NCI-H226 (cell line): ENCODE measurements around the gene FNIP2.
"Not testable (repeated sequence)": the region's sequence is repeated elsewhere in the genome, so short reads cannot be mapped to it uniquely, and the experiment has no call there.

Experiments
- DNase-seq: peaks from one replicate; pipeline ENCODE4 v3.0.0-alpha.2; 2015

FNIP2 gene

GRCh38 chr4:158793430-158793829 lies 24.6 kb downstream of the FNIP2 start:
- not testable (repeated sequence) for DNase-seq

- no peak for DNase-seq
Measured at GRCh38 chr4:158796370-158797140, 27.7 kb downstream of the FNIP2 start.

- no peak for DNase-seq
Measured at GRCh38 chr4:158798062-158798461, 29.2 kb downstream of the FNIP2 start.

- no peak for DNase-seq
Measured at GRCh38 chr4:158799013-158799770, 30.4 kb downstream of the FNIP2 start.

GRCh38 chr4:158799856-158800255 lies 31.0 kb downstream of the FNIP2 start:
- DNase-seq: no peak

- DNase-seq: no peak
Measured at GRCh38 chr4:158801066-158801465, 32.2 kb downstream of the FNIP2 start.

GRCh38 chr4:158801677-158802076 lies 32.9 kb downstream of the FNIP2 start:
- no peak for DNase-seq

GRCh38 chr4:158802914-158803313 lies 34.1 kb downstream of the FNIP2 start:
- DNase-seq: no peak

- DNase-seq: no peak
Measured at GRCh38 chr4:158805635-158806471, 37.0 kb downstream of the FNIP2 start.

GRCh38 chr4:158807691-158808090 lies 38.9 kb downstream of the FNIP2 start:
- DNase-seq: no peak

GRCh38 chr4:158808399-158808798 lies 39.6 kb downstream of the FNIP2 start:
- no peak for DNase-seq

GRCh38 chr4:158809208-158809607 lies 40.4 kb downstream of the FNIP2 start:
- DNase-seq: not testable (repeated sequence)

GRCh38 chr4:158809611-158810486 lies 41.0 kb downstream of the FNIP2 start:
- DNase-seq: peak; percentile 45

- DNase-seq: peak; percentile 87
Measured at GRCh38 chr4:158810487-158811215, 41.8 kb downstream of the FNIP2 start.

GRCh38 chr4:158811216-158811540 lies 42.4 kb downstream of the FNIP2 start:
- DNase-seq: no peak

- DNase-seq: peak; percentile 13
Measured at GRCh38 chr4:158811704-158812103, 42.9 kb downstream of the FNIP2 start.

- DNase-seq: no peak
Measured at GRCh38 chr4:158812133-158812532, 43.3 kb downstream of the FNIP2 start.

GRCh38 chr4:158812543-158812942 lies 43.7 kb downstream of the FNIP2 start:
- no peak for DNase-seq

- no peak for DNase-seq
Measured at GRCh38 chr4:158813113-158813512, 44.3 kb downstream of the FNIP2 start.

GRCh38 chr4:158814207-158814606 lies 45.4 kb downstream of the FNIP2 start:
- DNase-seq: no peak

- DNase-seq: peak; percentile 65
Measured at GRCh38 chr4:158814636-158815330, 46.0 kb downstream of the FNIP2 start.
